NCI-H1092 (cell line): ENCODE results near the gene EFHC1.

Experiments
- DNase-seq: peaks from one replicate; lab custom pipeline; 2025; lab: John Stamatoyannopoulos, UW

The EFHC1 gene

GRCh38 chr6:52557389-52558265 lies 137.5 kb downstream of the EFHC1 start:
- DNase-seq = no peak

GRCh38 chr6:52558266-52559000 lies 138.3 kb downstream of the EFHC1 start:
- DNase-seq = no peak

- no peak for DNase-seq
Measured at GRCh38 chr6:52560462-52560861, 140.3 kb downstream of the EFHC1 start.

GRCh38 chr6:52562911-52563310 lies 142.8 kb downstream of the EFHC1 start:
- no peak for DNase-seq

- no peak for DNase-seq
Measured at GRCh38 chr6:52564856-52565255, 144.7 kb downstream of the EFHC1 start.

- no peak for DNase-seq
Measured at GRCh38 chr6:52566201-52566600, 146.1 kb downstream of the EFHC1 start.

GRCh38 chr6:52566853-52567279 lies 146.7 kb downstream of the EFHC1 start:
- no peak for DNase-seq

GRCh38 chr6:52568320-52568719 lies 148.2 kb downstream of the EFHC1 start:
- DNase-seq = no peak

GRCh38 chr6:52570291-52570700 lies 150.2 kb downstream of the EFHC1 start:
- peak; percentile 28 for DNase-seq

GRCh38 chr6:52571099-52571755 lies 151.1 kb downstream of the EFHC1 start:
- DNase-seq = no peak

GRCh38 chr6:52572536-52572935 lies 152.4 kb downstream of the EFHC1 start:
- DNase-seq = no peak

- no peak for DNase-seq
Measured at GRCh38 chr6:52573295-52573694, 153.2 kb downstream of the EFHC1 start.
